ENCODE measurements around the gene ATXN1.

The ATXN1 gene

DNA sequence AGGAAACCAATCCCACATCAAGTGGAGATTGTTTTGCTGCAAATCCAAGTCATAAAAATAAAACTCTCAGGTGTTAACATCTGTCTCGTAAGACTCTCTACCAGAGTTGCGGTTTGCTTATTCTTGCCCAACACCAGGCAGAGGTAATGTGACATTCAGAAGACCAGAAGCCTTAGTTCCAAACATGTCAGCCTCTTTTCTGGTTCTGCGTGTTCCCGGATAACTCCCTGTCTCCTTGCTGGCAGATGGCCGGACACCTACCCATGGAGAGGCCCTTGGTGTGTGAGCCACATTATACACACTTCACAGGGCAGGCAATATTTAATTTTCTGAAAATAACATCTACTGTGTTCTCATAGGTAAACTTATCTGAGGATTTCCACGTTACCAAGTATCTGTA lies 449.5 kb downstream of the ATXN1 start:
- TF ChIP-seq, protein P1, sequence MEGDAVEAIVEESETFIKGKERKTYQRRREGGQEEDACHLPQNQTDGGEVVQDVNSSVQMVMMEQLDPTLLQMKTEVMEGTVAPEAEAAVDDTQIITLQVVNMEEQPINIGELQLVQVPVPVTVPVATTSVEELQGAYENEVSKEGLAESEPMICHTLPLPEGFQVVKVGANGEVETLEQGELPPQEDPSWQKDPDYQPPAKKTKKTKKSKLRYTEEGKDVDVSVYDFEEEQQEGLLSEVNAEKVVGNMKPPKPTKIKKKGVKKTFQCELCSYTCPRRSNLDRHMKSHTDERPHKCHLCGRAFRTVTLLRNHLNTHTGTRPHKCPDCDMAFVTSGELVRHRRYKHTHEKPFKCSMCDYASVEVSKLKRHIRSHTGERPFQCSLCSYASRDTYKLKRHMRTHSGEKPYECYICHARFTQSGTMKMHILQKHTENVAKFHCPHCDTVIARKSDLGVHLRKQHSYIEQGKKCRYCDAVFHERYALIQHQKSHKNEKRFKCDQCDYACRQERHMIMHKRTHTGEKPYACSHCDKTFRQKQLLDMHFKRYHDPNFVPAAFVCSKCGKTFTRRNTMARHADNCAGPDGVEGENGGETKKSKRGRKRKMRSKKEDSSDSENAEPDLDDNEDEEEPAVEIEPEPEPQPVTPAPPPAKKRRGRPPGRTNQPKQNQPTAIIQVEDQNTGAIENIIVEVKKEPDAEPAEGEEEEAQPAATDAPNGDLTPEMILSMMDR (IDR thresholded peaks at IDR 0.05): no peak

DNA sequence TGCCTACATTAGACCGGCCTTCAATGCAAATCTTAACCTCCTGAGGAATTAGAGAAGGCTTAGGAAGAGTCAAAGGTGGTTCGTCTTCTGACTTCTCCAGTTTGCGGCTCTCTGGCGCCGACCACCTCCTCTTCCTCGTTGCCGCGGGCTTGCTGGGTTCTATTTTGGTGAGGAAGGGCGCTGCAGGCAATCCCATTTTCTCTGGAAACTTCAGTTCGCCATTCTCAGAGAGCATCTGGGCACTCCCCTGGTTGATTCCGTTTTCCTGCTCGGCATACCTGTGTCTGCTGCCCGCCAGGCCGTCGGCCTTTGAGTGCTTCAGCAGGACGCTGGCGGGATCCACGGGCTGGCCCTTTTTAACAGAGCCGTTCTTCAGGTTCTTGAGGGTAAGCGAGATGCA lies 454.9 kb downstream of the ATXN1 start:
- TF ChIP-seq, protein P1 (IDR thresholded peaks at IDR 0.05): no peak

DNA sequence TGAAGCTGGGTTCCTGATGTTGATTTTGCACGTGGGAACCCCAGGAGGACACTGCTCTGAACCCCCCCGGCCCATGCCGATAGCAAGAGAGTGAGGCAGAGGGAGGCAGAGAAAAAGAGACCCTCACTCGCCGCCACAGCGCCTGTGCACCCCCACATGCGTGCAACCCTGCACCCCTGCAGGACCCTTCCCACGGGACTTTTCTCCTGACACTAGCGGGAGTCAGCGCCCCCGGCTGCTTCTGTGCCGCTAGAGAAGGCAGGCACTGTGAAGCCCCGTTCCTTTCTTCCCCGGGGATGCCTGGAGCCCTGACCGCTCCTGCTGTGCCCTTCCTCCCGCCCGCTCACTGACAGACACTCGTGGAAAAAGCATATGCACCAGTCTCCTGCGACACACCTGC lies 455.5 kb downstream of the ATXN1 start:
- TF ChIP-seq, protein P1 (IDR thresholded peaks at IDR 0.05): no peak

DNA sequence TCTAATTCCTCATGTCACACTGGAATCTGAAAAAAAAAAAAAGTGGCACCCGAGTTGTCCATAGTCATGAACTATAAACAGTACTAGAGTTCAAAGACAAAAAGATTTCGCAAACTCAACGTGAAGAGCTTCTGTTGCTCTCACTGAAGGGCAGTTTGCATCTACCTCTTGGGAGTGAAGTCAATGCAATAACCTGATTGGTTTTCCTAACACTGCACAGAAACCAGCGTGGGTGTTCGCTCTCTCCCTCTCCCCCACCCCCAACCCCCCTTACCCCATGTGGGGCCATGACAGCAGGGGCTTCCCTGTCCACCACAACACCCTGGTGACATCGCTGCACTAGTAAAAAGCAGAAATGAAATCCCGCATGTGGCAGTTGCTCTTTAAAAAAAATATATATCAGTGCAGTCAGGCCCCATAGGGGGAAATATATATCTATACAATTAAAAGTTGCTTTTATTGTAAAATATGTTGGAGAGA lies 456.0 kb downstream of the ATXN1 start:
- TF ChIP-seq, protein P1 (IDR thresholded peaks at IDR 0.05): no peak

DNA sequence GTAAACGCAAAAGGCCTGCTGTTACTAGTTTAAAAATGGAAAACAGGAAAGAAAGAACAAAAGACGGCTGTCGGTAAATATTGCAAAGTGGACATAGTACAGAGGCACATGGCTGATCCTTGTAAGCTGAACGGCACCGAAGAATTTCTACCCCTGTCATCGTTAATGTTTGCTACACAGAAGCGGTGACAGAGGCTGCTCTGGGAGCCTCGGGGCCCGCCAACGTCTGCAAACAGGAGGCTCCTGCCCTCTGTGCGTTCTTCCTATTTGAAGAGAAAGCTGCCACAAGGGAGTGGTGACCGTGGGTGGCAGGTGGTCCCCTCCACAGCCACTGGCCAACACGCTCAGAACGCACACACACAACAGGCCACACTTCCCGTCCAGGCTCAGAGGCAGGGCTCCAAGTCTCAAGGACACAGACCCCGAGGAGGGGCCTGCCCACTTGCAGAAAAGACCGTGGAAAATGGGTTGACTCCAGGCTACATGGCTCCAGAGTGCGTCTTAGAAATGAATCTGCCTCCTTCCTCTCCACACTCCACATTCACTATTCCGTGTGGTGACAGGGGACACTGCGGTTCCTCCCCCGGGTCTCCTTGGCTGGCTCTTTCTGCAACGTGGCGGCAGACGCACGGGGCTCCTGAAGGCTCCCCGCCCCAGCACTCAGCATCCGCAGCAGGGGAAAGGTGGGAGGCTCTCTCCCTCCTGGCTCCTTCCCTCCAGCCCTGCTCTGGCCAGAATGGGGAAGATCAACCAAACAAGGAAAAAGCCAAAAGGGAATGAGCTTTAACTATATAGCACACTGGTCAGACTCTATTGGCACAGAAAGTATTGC lies 458.3 kb downstream of the ATXN1 start:
- TF ChIP-seq, protein P1 (IDR thresholded peaks at IDR 0.05): no peak

DNA sequence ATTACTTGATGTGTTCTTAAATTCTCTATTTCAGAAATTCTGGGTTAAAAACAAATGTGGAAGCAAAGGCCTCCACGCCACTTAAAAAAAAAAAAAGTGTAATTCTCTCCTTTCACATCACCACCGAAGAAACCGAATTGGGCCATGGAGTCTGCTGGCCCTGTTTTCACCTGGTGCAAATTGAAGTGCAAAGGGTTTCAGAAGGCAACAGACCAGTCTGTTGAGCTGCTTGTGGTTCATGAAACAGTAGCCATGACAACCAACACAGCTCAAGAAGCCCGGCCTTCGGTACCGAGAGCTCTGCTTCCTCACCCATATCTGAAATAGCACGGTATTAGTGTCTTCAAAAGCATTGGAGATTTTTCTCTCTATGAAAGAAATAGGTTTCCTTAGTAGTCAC lies 459.7 kb downstream of the ATXN1 start:
- TF ChIP-seq, protein P1 (IDR thresholded peaks at IDR 0.05): no peak

DNA sequence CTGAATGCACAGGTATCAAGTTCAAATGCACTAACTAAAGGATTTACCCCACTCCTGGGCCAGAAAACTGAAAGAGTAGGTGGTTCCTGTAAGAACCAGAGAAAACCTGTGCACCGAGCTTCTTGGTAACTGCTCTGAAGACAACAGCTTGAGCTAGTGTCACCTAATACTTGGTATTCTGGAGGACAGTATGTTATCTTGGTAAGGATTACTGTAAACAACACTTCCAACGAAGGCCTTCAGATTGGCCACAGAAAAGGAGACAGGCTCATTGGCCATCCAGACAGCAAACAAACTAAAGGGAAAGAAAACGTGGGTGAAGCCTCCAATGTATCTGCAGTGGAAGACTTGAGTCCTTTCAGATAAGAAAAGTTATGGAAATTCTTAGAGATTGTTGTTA lies 461.4 kb downstream of the ATXN1 start:
- TF ChIP-seq, protein P1 (IDR thresholded peaks at IDR 0.05): no peak
